A549 treated with RU486 at 1 μM for 4 hours (cell line): ENCODE measurements around the gene UTS2R. TPM values are rescaled to one million over a fixed set of nuclear protein-coding genes. Genes with fewer than 3 reads are reported as not detected.

ENCODE experiments used
- total RNA-seq: library from RNA; stranded (reverse); fragments of 200-300 nt; extraction: Qiagen RNA extraction; gene quantifications from 5 replicates; pipeline ENCODE4 v1.2.3, GENCODE V29; 2022; ENCODE audit warnings: low read depth

UTS2R gene
- not detected in 5 replicates for total RNA-seq

GRCh38 chr17:82371333-82372248 is at the start of gene UTS2R:
Gene UTS2R (plus strand): TSS chr17:82371765. CDS start chr17:82374325, 2,560 bp downstream.

GRCh38 chr17:82333279-82334171 is 38.0 kb upstream of the UTS2R start, which contains the start of gene SECTM1:
Gene SECTM1 (minus strand): TSS chr17:82333766. CDS start chr17:82327240, 6,526 bp downstream.

GRCh38 chr17:82358465-82359350 is 12.9 kb upstream of the UTS2R start, which contains the start of gene TEX19:
Gene TEX19 (plus strand): TSS chr17:82359247. CDS start chr17:82362151, 2,904 bp downstream.

GRCh38 chr17:82418001-82418986 is 46.7 kb downstream of the UTS2R start, which contains the start of the genes HEXD and OGFOD3:
Gene HEXD (plus strand): TSS chr17:82418347. CDS start chr17:82419800, 1,453 bp downstream.
Gene OGFOD3 (minus strand): TSS chr17:82418586. CDS start chr17:82418485, 101 bp downstream.

Other genes with a start within 250 kb of the UTS2R start
- gene CCDC57, start 158.9 kb upstream of the UTS2R start, total RNA-seq, result 16.0 to 26.7 TPM (median 25.6 TPM) in 5 replicates
- 80.8 to 123 TPM (median 106 TPM) in 5 replicates for gene SLC16A3, start 142.7 kb upstream of the UTS2R start, total RNA-seq
- gene CSNK1D, start 98.1 kb upstream of the UTS2R start, total RNA-seq, result 138 to 180 TPM (median 174 TPM) in 5 replicates
- gene CD7, start 54.2 kb upstream of the UTS2R start, total RNA-seq, result 0.36 TPM in 1 of 5 replicates, not detected in the others
- gene SECTM1, start 38.0 kb upstream of the UTS2R start, total RNA-seq, result 0.79 to 2.0 TPM (median 1.0 TPM) in 5 replicates
- 0.17 to 0.61 TPM (median 0.43 TPM) in 5 replicates for gene TEX19, start 12.5 kb upstream of the UTS2R start, total RNA-seq
- gene HEXD, start 46.6 kb downstream of the UTS2R start, total RNA-seq, result 9.7 to 15.0 TPM (median 13.7 TPM) in 5 replicates
- gene OGFOD3, start 46.8 kb downstream of the UTS2R start, total RNA-seq, result 17.8 to 26.9 TPM (median 23.3 TPM) in 5 replicates
- 44.7 to 61.2 TPM (median 59.1 TPM) in 5 replicates for gene CYBC1, start 79.0 kb downstream of the UTS2R start, total RNA-seq
- 52.1 to 64.1 TPM (median 55.2 TPM) in 5 replicates for gene NARF, start 87.0 kb downstream of the UTS2R start, total RNA-seq
- 44.6 to 57.7 TPM (median 48.6 TPM) in 5 replicates for gene FOXK2, start 148.0 kb downstream of the UTS2R start, total RNA-seq